Astrocyte (in vitro differentiated cells and primary cell): ENCODE results near the gene GPR162. TPM values are rescaled to one million over a fixed set of nuclear protein-coding genes. Genes with fewer than 3 reads are reported as not detected.

Source experiments
- DNase-seq: peaks from one replicate; pipeline ENCODE4 v3.0.0-alpha.2; 2010; ENCODE audit warnings: low read depth
- FAIRE-seq: peaks from 2 replicates; lab custom pipeline; 2011; peaks lifted over from hg19 to GRCh38; lab: Jason Lieb, UNC
- H2AFZ ChIP-seq: 2 replicates; pipeline ENCODE4 v1.6.0; 2012; ENCODE audit warnings: low read depth, low read length, inconsistent platforms
- H3K27ac ChIP-seq: 2 replicates; pipeline ENCODE4 v1.5.1; 2011; ENCODE audit warnings: low read depth, low read length, inconsistent platforms
- H3K27me3 ChIP-seq: 2 replicates; pipeline ENCODE4 v1.6.0; 2011; ENCODE audit warnings: low read length, inconsistent platforms; ENCODE audit not compliant: insufficient read depth
- H3K36me3 ChIP-seq: 2 replicates; pipeline ENCODE4 v1.5.1; 2011; ENCODE audit warnings: low read length, inconsistent platforms; ENCODE audit not compliant: insufficient read depth
- H3K4me1 ChIP-seq: 2 replicates; pipeline ENCODE4 v1.5.1; 2011; ENCODE audit warnings: low read length, inconsistent platforms; ENCODE audit not compliant: insufficient read depth
- H3K4me2 ChIP-seq: 2 replicates; pipeline ENCODE4 v1.6.0; 2012; ENCODE audit warnings: low read length, inconsistent platforms
- H3K4me3 ChIP-seq: 2 replicates; pipeline ENCODE4 v1.5.1; 2011; ENCODE audit warnings: low read depth, mild to moderate bottlenecking, low read length, inconsistent platforms; ENCODE audit not compliant: insufficient read depth
- H3K79me2 ChIP-seq: 2 replicates; pipeline ENCODE4 v1.6.0; 2012; ENCODE audit warnings: mild to moderate bottlenecking, low read length, inconsistent platforms; ENCODE audit not compliant: insufficient read depth
- H3K9ac ChIP-seq: 2 replicates; pipeline ENCODE4 v1.6.0; 2012; ENCODE audit warnings: mild to moderate bottlenecking, low read length, inconsistent platforms
- H3K9me3 ChIP-seq: 2 replicates; pipeline ENCODE4 v1.5.1; 2012; ENCODE audit warnings: low read depth, mild to moderate bottlenecking, low read length, inconsistent platforms; ENCODE audit not compliant: insufficient read depth
- H4K20me1 ChIP-seq: 2 replicates; pipeline ENCODE4 v1.6.0; 2012; ENCODE audit warnings: low read length, inconsistent platforms; ENCODE audit not compliant: insufficient read depth
- H3K27ac Mint-ChIP-seq: one replicate; pipeline ENCODE4 v1.8.0; 2021; ENCODE audit warnings: mild to moderate bottlenecking, mixed read lengths; ENCODE audit not compliant: unreplicated experiment
- H3K27me3 Mint-ChIP-seq: one replicate; pipeline ENCODE4 v1.8.0; 2021; ENCODE audit warnings: low read depth, mixed read lengths; ENCODE audit not compliant: unreplicated experiment
- H3K36me3 Mint-ChIP-seq: one replicate; pipeline ENCODE4 v1.8.0; 2021; ENCODE audit warnings: low read depth, mixed read lengths; ENCODE audit not compliant: unreplicated experiment
- H3K4me1 Mint-ChIP-seq: one replicate; pipeline ENCODE4 v1.8.0; 2021; ENCODE audit warnings: low read depth, mixed read lengths; ENCODE audit not compliant: unreplicated experiment
- H3K4me3 Mint-ChIP-seq: one replicate; pipeline ENCODE4 v1.8.0; 2021; ENCODE audit warnings: mild to moderate bottlenecking, moderate library complexity, mixed read lengths; ENCODE audit not compliant: unreplicated experiment
- H3K9me3 Mint-ChIP-seq: one replicate; pipeline ENCODE4 v1.8.0; 2021; ENCODE audit warnings: mild to moderate bottlenecking, mixed read lengths; ENCODE audit not compliant: unreplicated experiment
- EZH2 ChIP-seq: IDR thresholded peaks from 2 replicates; pipeline ENCODE4 v1.6.1; 2012; ENCODE audit warnings: mild to moderate bottlenecking, low read length, inconsistent platforms; ENCODE audit not compliant: insufficient read depth
- total RNA-seq: library from RNA; stranded (reverse); gene quantifications from 2 replicates; pipeline ENCODE4 v1.2.1, GENCODE V29; 2021
- TF ChIP-seq, protein P1 (sequence below): IDR thresholded peaks from 2 replicates; pipeline ENCODE4 v1.5.1; 2011; ENCODE audit warnings: low read depth, mild to moderate bottlenecking, inconsistent platforms, low read length, moderate library complexity; ENCODE audit not compliant: insufficient read depth

GPR162 gene
- total RNA-seq, 1 donor from 2014 or later, result 6.2 TPM

DNA sequence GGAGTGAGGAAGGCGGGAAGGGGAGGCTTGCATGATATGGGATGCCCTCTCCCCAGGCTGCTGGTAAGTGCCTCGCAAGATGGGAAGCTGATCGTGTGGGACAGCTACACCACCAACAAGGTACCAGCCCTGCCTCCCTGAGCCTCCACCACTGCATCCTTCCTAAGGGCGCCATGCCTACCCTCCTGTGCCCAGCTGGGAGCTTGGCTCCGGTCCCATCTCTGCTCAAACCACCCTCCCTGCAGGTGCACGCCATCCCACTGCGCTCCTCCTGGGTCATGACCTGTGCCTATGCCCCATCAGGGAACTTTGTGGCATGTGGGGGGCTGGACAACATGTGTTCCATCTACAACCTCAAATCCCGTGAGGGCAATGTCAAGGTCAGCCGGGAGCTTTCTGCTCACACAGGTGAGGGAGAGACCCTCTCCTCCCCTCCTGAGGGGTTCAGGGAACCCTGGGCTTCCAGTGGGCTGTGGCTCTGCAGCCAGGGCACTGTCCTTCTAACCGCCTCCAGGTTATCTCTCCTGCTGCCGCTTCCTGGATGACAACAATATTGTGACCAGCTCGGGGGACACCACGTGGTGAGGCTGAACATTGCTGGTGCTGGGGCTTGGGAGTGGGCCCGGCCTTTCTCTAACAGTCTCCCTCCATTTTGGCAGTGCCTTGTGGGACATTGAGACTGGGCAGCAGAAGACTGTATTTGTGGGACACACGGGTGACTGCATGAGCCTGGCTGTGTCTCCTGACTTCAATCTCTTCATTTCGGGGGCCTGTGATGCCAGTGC lies 21.7 kb downstream of the GPR162 start:
- H3K4me1 ChIP-seq, result no peaks in the 10 kb centered on the region
- H2AFZ ChIP-seq, result no peak overlapping the region
- FAIRE-seq (no peak), DNase-seq (no peak)
- H3K9me3 Mint-ChIP-seq, result no peaks in the 10 kb centered on the region
- peaks cover 42% of the 10 kb centered on the region for H3K36me3 ChIP-seq
- H3K9ac ChIP-seq, result no peak overlapping the region
- H3K27ac ChIP-seq, result no peak overlapping the region
- no peak overlapping the region for H3K4me3 ChIP-seq
- no peaks in the 10 kb centered on the region for H3K27me3 ChIP-seq
- TF ChIP-seq, protein P1, sequence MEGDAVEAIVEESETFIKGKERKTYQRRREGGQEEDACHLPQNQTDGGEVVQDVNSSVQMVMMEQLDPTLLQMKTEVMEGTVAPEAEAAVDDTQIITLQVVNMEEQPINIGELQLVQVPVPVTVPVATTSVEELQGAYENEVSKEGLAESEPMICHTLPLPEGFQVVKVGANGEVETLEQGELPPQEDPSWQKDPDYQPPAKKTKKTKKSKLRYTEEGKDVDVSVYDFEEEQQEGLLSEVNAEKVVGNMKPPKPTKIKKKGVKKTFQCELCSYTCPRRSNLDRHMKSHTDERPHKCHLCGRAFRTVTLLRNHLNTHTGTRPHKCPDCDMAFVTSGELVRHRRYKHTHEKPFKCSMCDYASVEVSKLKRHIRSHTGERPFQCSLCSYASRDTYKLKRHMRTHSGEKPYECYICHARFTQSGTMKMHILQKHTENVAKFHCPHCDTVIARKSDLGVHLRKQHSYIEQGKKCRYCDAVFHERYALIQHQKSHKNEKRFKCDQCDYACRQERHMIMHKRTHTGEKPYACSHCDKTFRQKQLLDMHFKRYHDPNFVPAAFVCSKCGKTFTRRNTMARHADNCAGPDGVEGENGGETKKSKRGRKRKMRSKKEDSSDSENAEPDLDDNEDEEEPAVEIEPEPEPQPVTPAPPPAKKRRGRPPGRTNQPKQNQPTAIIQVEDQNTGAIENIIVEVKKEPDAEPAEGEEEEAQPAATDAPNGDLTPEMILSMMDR, result no peak
- no peak for TF ChIP-seq EZH2
- H3K36me3 Mint-ChIP-seq, result peaks cover 16% of the 10 kb centered on the region
- no peak overlapping the region for H3K27ac Mint-ChIP-seq
- H3K4me3 Mint-ChIP-seq, result no peak overlapping the region
- peaks cover 14% of the 10 kb centered on the region for H3K79me2 ChIP-seq
- H4K20me1 ChIP-seq, result peaks cover 30% of the 10 kb centered on the region
- no peaks in the 10 kb centered on the region for H3K27me3 Mint-ChIP-seq
- H3K4me2 ChIP-seq, result no peak overlapping the region
- no peaks in the 10 kb centered on the region for H3K9me3 ChIP-seq
- no peaks in the 10 kb centered on the region for H3K4me1 Mint-ChIP-seq

DNA sequence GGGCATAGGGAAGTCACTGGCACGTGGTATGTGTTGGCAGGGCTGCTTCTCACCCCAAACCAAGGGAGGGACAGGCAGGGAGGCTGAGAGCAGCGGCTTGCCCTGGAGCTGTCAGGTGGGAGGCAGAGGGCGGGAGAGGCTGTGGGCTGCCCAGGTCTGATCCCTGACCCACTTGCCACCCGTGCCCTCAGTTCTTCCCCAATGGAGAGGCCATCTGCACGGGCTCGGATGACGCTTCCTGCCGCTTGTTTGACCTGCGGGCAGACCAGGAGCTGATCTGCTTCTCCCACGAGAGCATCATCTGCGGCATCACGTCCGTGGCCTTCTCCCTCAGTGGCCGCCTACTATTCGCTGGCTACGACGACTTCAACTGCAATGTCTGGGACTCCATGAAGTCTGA lies 23.8 kb downstream of the GPR162 start:
- H3K27ac Mint-ChIP-seq, result no peak overlapping the region
- H3K9me3 ChIP-seq, result no peaks in the 10 kb centered on the region
- peaks cover 34% of the 10 kb centered on the region for H3K79me2 ChIP-seq
- no peaks in the 10 kb centered on the region for H3K27me3 ChIP-seq
- H3K4me2 ChIP-seq, result no peak overlapping the region
- no peak for DNase-seq
- H3K36me3 ChIP-seq, result peaks cover 36% of the 10 kb centered on the region
- H3K27ac ChIP-seq, result no peak overlapping the region
- H3K9ac ChIP-seq, result no peak overlapping the region
- peaks cover 2% of the 10 kb centered on the region for H3K4me1 ChIP-seq
- H3K36me3 Mint-ChIP-seq, result peaks cover 13% of the 10 kb centered on the region
- H3K4me3 ChIP-seq, result no peak overlapping the region
- no peaks in the 10 kb centered on the region for H3K9me3 Mint-ChIP-seq
- no peak for TF ChIP-seq EZH2
- TF ChIP-seq, protein P1, result no peak
- H4K20me1 ChIP-seq, result peaks cover 33% of the 10 kb centered on the region
- H3K4me1 Mint-ChIP-seq, result no peaks in the 10 kb centered on the region
- no peak for FAIRE-seq
- H3K27me3 Mint-ChIP-seq, result no peaks in the 10 kb centered on the region
- no peak overlapping the region for H3K4me3 Mint-ChIP-seq
- no peak overlapping the region for H2AFZ ChIP-seq

DNA sequence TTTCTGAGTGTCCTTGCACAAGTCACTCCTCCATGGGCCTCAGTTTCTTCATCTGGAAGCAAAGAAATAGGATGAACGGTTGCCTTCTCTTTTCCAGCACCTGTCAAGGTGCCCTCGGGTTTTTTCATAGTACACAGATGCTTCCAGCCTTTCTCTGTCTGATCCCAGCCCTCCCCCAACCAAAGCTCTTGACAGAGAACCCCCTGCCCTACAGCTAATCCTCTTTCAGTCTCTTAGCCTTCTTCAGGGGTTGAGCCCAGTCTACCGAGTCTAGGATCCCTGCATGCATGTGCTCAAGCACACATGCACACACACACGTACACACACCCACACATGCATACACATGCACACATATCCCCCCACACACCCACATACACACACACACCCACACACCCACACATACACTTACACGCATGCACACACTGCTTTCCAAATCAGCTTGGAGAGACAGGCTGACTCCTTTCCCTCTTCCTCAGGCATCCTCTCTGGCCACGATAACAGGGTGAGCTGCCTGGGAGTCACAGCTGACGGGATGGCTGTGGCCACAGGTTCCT lies 24.8 kb downstream of the GPR162 start:
- H3K27ac Mint-ChIP-seq, result no peak overlapping the region

More for the DNA sequence above, 24.8 kb downstream of the GPR162 start:
- Histone ChIP-seq H3K4me3 (no peak overlapping the region), H3K9me3 (no peaks in the 10 kb centered on the region), H3K4me1 (peaks cover 8% of the 10 kb centered on the region), H3K9ac (no peak overlapping the region), H4K20me1 (peaks cover 38% of the 10 kb centered on the region), H2AFZ (no peak overlapping the region), H3K27ac (no peak overlapping the region), H3K79me2 (peaks cover 40% of the 10 kb centered on the region), H3K36me3 (peaks cover 36% of the 10 kb centered on the region), H3K27me3 (no peaks in the 10 kb centered on the region), H3K4me2 (no peak overlapping the region)
- peaks cover 13% of the 10 kb centered on the region for H3K36me3 Mint-ChIP-seq
- no peaks in the 10 kb centered on the region for H3K9me3 Mint-ChIP-seq
- TF ChIP-seq EZH2, result no peak
- H3K4me1 Mint-ChIP-seq, result peaks cover 1% of the 10 kb centered on the region
- no peak overlapping the region for H3K4me3 Mint-ChIP-seq
- FAIRE-seq (no peak), DNase-seq (no peak)
- H3K27me3 Mint-ChIP-seq, result no peaks in the 10 kb centered on the region
